Prostate gland (tissue), 2 donors: Measurements from ENCODE around the gene HPX.
A peak's percentile ranks its signal among the peaks of the same experiment; 100 is the strongest.

Experiments
- CTCF ChIP-seq, 4 experiments: fragments of 200-600 bp in 2 of 4; fragments of 450-650 bp in 2 of 4; sonication (generic) in 2 of 4; IDR thresholded peaks; 1 replicate in 3 of 4; 2 replicates in 1 of 4; pipeline ENCODE4 v1.5.1; 2016 to 2019; ENCODE audit warnings: antibody characterized with exemption in 4 of 4, mild to moderate bottlenecking in 2 of 4, moderate library complexity in 2 of 4
- POLR2A ChIP-seq: fragments of 450-650 bp; IDR thresholded peaks from one replicate; pipeline ENCODE4 v1.6.1; 2016; ENCODE audit warnings: antibody characterized with exemption, mild to moderate bottlenecking
- POLR2AphosphoS5 ChIP-seq: sonication (generic); formaldehyde crosslinking; IDR thresholded peaks from one replicate; pipeline ENCODE4 v1.6.1; 2017; ENCODE audit warnings: antibody characterized with exemption

DNA sequence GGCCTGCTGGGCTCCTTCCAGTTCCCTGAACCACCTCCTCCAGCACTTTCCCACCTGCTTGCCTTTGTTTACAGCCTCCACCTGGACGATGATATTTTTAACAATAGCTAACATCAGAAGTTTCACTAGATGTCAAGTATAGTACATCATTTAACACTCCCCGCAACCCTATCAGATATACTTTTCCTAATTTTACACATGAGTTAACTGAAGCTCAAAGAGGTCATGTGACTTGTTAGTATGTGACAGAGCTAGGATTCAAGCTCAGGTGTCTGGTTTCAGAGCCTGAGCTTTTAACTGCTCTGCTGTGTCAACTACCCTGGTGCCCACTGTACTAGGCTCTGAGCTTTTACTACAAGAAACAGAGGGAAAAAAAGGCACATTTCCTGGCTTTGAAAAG is 14.3 kb upstream of the HPX start:
- TF ChIP-seq CTCF (IDR thresholded peaks at IDR 0.05): no peak
- TF ChIP-seq POLR2A: no peak
- TF ChIP-seq POLR2AphosphoS5: peak; percentile 62
